GM19238 (cell line): ENCODE results near the gene PITHD1.
"Not testable (repeated sequence)": the region's sequence is repeated elsewhere in the genome, so short reads cannot be mapped to it uniquely, and the experiment has no call there.

Source experiments
- DNase-seq: peaks from one replicate; pipeline ENCODE4 v3.0.0; 2011; ENCODE audit warnings: low spot score; ENCODE audit not compliant: insufficient read length

PITHD1 gene

DNA sequence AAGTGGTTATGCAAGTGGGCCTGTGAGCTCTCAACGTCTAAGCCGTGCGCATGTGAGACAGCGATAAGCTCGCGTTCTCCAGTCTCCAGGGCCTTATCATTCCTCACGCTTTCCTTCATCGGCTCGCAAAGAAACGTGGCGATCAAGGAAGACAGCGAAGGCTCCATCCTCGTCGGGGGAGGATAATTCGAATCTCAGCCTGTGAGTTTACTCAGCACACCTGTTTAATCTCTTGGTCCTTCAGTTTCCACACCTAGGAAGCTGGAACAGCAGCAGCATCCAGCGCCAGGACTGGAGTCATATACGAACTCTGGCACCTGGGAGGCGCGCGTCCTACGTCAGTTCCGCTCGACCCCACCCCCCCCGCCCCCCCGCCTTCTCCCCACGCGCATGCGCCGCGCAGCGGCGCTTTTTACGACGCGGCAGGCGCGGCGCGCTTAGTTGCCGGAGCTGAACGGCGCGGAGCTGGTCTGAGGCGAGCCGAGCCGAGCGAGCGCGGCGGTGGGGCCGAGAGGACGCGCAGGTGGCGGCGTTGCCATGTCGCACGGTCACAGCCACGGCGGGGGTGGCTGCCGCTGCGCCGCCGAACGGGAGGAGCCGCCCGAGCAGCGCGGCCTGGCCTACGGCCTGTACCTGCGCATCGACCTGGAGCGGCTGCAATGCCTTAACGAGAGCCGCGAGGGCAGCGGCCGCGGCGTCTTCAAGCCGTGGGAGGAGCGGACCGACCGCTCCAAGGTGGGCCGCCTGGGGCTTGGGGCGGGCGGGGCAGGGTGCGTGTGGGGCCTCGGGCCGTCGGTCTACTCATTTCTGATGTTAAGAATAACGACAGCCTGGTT, at the start of gene PITHD1:
PITHD1 (plus strand) TSS at position 440 of the 836 bp plus-strand sequence; CDS start at position 538, 98 bp downstream.
- peak; percentile 93 for DNase-seq

DNA sequence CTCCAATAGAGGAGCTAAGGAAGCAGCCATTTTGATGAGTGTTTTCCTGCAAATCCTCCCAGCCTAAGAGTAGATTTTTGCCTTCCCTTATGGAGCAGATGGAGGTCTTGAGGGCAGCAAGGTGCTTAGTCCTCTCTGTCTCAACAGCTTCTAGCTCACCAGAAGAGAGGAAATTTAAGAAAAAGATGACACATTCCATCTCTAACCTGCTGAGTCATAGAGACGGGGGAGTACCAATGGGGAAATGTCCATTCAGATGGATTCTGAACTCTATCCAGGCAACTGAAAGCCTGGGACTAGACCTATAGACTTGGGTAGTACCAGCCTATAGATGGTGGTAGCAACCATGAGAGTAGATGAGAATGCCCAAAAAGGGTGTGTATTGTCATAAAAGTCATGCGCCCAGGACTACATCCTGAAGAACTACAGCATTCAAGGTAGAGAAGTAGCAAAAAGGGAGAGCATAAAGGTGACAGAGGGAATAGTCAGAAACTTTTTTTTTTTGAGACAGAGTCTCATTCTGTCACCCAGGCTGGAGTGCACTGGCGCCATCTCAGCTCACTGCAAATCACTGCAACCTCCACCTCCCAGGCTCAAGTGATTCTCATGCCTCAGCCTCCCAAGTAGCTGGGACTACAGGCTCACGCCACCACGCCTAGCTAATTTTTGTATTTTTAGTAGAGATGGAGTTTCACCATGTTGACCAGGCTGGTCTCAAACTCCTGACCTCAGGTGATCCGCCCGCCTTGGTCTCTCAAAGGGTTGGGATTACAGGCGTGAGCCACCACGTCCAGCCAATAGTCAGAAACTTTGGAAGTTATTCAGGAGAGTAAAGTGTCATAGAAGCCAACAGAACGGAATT, 45.6 kb upstream of the PITHD1 start:
- no peak for DNase-seq

- DNase-seq, result not testable (repeated sequence)
These were observed 44.9 kb upstream of the PITHD1 start for GRCh38 chr1:23733281-23733680.

DNA sequence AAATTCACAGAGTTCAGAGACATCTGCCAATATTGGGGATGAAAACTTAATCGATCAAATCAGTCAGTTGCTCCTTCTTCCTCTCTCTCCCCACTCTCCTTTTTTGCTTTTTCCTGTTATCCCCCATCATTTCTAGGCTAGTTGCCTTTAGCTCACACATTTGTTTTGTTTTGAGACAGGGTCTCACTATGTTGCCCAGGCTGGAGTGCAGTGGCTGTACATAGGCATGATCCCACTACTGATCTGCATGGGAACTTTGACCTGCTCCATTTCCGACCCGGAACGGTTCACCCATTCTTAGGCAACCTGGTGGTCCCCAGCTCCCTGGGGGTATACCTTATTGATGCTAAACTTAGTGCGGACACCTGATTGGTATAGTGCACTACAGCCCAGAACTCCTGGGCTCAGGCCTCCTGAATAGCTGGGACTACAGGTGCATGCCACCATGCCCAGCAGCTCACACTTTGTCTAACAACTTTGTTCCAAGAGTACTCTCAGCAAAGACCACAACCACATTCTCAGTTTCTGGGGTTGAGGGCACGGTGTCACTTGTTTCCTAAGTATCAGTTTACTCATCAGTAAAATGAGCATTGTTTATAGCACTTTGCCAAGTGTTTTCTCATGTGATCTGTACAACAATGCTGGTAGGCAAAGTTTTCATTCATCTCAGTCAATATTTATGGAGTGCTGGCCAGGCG, 41.6 kb upstream of the PITHD1 start:
- no peak for DNase-seq

- no peak for DNase-seq
These were observed 36.6 kb upstream of the PITHD1 start for GRCh38 chr1:23741609-23742008.

GRCh38 chr1:23742670-23743286, 35.4 kb upstream of the PITHD1 start:
- DNase-seq, result no peak

- DNase-seq, result peak; percentile 96
These were observed 34.7 kb upstream of the PITHD1 start, which contains the start of gene ELOA for GRCh38 chr1:23743287-23744152. TSS of gene ELOA (plus strand) at chr1:23743471. CDS start at chr1:23743504, 33 bp downstream.

GRCh38 chr1:23745515-23745914, 32.7 kb upstream of the PITHD1 start:
- DNase-seq, result peak; percentile 50

GRCh38 chr1:23748016-23748415, 30.2 kb upstream of the PITHD1 start:
- DNase-seq, result no peak

- DNase-seq, result peak; percentile 70
These were observed 27.0 kb upstream of the PITHD1 start for GRCh38 chr1:23751050-23751814.

- DNase-seq, result no peak
These were observed 26.4 kb upstream of the PITHD1 start for GRCh38 chr1:23751815-23752200.

- no peak for DNase-seq
These were observed 25.3 kb upstream of the PITHD1 start for GRCh38 chr1:23752909-23753308.

DNA sequence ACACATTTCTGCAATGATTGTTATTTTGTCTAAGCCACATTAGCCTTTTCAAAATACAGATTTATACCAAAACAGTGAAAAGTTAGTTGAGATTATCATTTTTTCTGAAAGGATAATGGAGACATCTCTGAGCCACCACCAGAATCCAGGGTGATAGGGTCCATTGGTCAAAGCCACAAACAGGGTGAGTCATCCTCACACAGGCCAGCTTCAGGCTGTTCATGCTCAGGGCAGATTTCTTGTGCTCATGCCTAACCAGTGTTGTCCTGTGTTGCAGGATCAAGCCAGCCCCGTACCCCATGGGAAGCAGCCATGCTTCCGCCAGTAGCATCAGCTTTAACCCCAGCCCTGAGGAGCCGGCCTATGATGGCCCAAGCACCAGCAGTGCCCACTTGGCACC, 21.5 kb upstream of the PITHD1 start:
- no peak for DNase-seq

- no peak for DNase-seq
These were observed 20.4 kb upstream of the PITHD1 start for GRCh38 chr1:23757812-23758211.

DNA sequence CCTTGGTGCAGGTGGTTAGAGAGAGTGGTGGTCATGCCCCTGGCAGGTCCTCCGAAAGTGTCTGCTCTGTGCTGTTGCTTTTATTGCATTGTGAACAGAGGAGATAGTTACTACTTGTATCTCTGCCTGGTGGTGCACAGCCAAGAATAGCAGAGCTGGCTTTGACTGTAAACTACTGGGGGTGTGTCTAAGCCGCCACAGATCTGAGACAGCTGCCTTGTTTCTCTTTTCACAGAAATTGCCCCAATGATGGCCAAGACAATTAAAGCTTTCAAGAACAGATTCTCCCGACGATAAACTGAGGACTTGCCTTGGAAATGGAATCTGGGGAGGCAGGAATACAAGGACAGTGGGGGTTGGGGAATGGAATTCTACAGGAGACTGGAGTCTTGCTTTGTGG, 18.9 kb upstream of the PITHD1 start:
- no peak for DNase-seq

DNA sequence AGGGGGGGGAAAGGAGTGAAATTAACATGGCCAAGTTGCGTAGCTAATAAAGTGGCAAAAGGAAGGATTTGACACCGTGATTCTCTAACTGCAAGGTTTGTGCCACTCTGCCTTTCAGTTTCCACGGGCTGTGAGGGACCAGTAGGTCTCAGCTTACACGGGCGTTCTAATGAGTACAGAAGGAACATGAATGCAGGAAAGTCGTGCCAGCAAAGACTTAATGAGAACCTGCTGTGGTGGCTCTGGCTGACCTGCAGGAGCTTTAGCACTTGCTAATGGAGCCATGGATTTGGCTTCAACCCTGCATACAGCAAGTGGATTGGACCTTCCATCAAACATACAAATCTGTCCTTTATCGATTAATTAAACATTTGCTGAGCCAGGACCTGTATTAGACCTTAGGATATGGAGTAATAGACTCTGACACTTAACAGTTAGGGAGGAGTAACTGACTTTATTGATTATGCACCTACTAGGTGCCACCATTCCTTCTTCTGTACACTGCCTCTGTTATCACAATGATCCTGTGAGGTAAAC, 15.1 kb upstream of the PITHD1 start:
- DNase-seq, result no peak

DNA sequence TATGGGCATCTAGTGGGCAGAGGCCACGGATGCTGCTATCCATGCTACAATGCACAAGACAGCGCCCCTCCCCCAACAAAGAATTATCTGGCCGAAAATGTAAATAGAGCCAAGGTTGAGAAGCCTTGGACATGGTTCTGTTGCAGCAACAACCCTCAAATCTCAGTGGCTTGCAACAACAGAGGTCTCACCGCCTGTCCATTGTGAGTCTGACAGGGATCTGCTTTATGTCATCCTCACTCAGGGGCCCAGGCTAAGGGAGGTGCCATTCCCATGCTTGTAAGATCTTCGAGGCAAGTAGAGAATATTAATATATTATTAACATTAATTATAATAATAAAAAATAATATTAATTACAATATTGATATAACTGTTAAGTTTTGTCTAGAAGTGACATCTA, 9.5 kb upstream of the PITHD1 start:
- no peak for DNase-seq

GRCh38 chr1:23772049-23772853, 6.0 kb upstream of the PITHD1 start:
- no peak for DNase-seq
